GM12872 (cell line): ENCODE data around the gene OPRM1.

Experiments
- CTCF ChIP-seq: IDR thresholded peaks from 3 replicates; pipeline ENCODE4 v1.5.1; 2011; ENCODE audit warnings: low read depth, mild to moderate bottlenecking, low read length, moderate library complexity; ENCODE audit not compliant: insufficient read depth

The OPRM1 gene

GRCh38 chr6:154058963-154059680 lies 20.1 kb downstream of the OPRM1 start:
- no peak for TF ChIP-seq CTCF

- no peak for TF ChIP-seq CTCF
Observed at GRCh38 chr6:154060076-154060475, 21.0 kb downstream of the OPRM1 start.

GRCh38 chr6:154070041-154070440 lies 31.0 kb downstream of the OPRM1 start:
- no peak for TF ChIP-seq CTCF

GRCh38 chr6:154070657-154071056 lies 31.6 kb downstream of the OPRM1 start:
- no peak for TF ChIP-seq CTCF

GRCh38 chr6:154071236-154071635 lies 32.2 kb downstream of the OPRM1 start:
- TF ChIP-seq CTCF: no peak

GRCh38 chr6:154071711-154072110 lies 32.7 kb downstream of the OPRM1 start:
- no peak for TF ChIP-seq CTCF

- no peak for TF ChIP-seq CTCF
Observed at GRCh38 chr6:154080461-154081189, 41.6 kb downstream of the OPRM1 start.
